Suppressor macrophage (primary cell): Measurements from ENCODE around the gene PHF1.

Experiments used
- DNase-seq, 4 experiments: peaks; one replicate each; pipeline ENCODE4 v3.0.0-alpha.2; 2020 to 2022

PHF1 gene

GRCh38 chr6:33418690-33419291 lies 8.0 kb downstream of the PHF1 start:
- DNase-seq: no peak

GRCh38 chr6:33419580-33420490 lies 9.0 kb downstream of the PHF1 start, which contains the start of gene SYNGAP1:
TSS of gene SYNGAP1 (plus strand) at chr6:33420065. CDS start at chr6:33420265, 200 bp downstream.
- no peak for DNase-seq

GRCh38 chr6:33420491-33421343 lies 9.9 kb downstream of the PHF1 start:
- DNase-seq: no peak

- no peak for DNase-seq
Measured at GRCh38 chr6:33421344-33421643, 10.5 kb downstream of the PHF1 start.

GRCh38 chr6:33423777-33424176 lies 13.0 kb downstream of the PHF1 start:
- DNase-seq: no peak

- DNase-seq: peak in 3 of 4 experiments; percentile 49 to 65 (median 54)
Measured at GRCh38 chr6:33424855-33425667, 14.2 kb downstream of the PHF1 start.

- DNase-seq: peak; percentile 69 to 93 (median 84)
Measured at GRCh38 chr6:33425668-33426577, 15.1 kb downstream of the PHF1 start.

- peak in 3 of 4 experiments; percentile 28 to 39 (median 39) for DNase-seq
Measured at GRCh38 chr6:33426590-33427511, 16.0 kb downstream of the PHF1 start.

- peak in 3 of 4 experiments; percentile 33 to 77 (median 62) for DNase-seq
Measured at GRCh38 chr6:33427585-33428223, 16.9 kb downstream of the PHF1 start.

- DNase-seq: peak in 3 of 4 experiments; percentile 34 to 38 (median 36)
Measured at GRCh38 chr6:33428224-33428965, 17.6 kb downstream of the PHF1 start.

GRCh38 chr6:33428966-33429749 lies 18.3 kb downstream of the PHF1 start:
- DNase-seq: no peak

GRCh38 chr6:33429750-33430052 lies 18.9 kb downstream of the PHF1 start:
- DNase-seq: no peak

GRCh38 chr6:33430334-33430733 lies 19.5 kb downstream of the PHF1 start:
- DNase-seq: no peak

GRCh38 chr6:33430991-33431879 lies 20.4 kb downstream of the PHF1 start:
- peak in 2 of 4 experiments; percentile 30 to 54 for DNase-seq

- DNase-seq: peak in 1 of 4 experiments; percentile 35
Measured at GRCh38 chr6:33431880-33432541, 21.2 kb downstream of the PHF1 start.

GRCh38 chr6:33432546-33432945 lies 21.7 kb downstream of the PHF1 start:
- no peak for DNase-seq
